VCaP (cell line): Measurements from ENCODE around the gene CAMK1G.
A peak's percentile ranks its signal among the peaks of the same experiment; 100 is the strongest.

ENCODE experiments used
- H3K27ac ChIP-seq: fragments of 450-650 bp; 2 replicates; pipeline ENCODE4 v1.5.1; 2017
- CTCF ChIP-seq: fragments of 450-650 bp; conservative IDR thresholded peaks from 2 replicates; pipeline ENCODE4 v1.5.1; 2017; ENCODE audit warnings: mild to moderate bottlenecking, moderate library complexity

Gene CAMK1G

GRCh38 chr1:209598227-209598626 is 14.7 kb downstream of the CAMK1G start:
- TF ChIP-seq CTCF: no peak
- H3K27ac ChIP-seq: no peak overlapping the region

- TF ChIP-seq CTCF: no peak
- H3K27ac ChIP-seq: 0 out of 2 replicates have a peak overlapping the region, but pooled peaks have one; percentile 3
Observed at GRCh38 chr1:209600541-209600940, 17.0 kb downstream of the CAMK1G start.

- no peak overlapping the region for H3K27ac ChIP-seq
- TF ChIP-seq CTCF: peak; percentile 88
Observed at GRCh38 chr1:209601809-209602657, 18.5 kb downstream of the CAMK1G start.

- TF ChIP-seq CTCF: no peak
- no peak overlapping the region for H3K27ac ChIP-seq
Observed at GRCh38 chr1:209603877-209604276, 20.4 kb downstream of the CAMK1G start.

- H3K27ac ChIP-seq: no peak overlapping the region
- no peak for TF ChIP-seq CTCF
Observed at GRCh38 chr1:209607102-209607794, 23.7 kb downstream of the CAMK1G start.

GRCh38 chr1:209607795-209608178 is 24.3 kb downstream of the CAMK1G start:
- no peak for TF ChIP-seq CTCF

GRCh38 chr1:209609041-209609790 is 25.7 kb downstream of the CAMK1G start:
- TF ChIP-seq CTCF: no peak
- H3K27ac ChIP-seq: no peak overlapping the region

More at GRCh38 chr1:209607795-209608178, 24.3 kb downstream of the CAMK1G start:
- H3K27ac ChIP-seq: no peak overlapping the region
